ENCODE data around the gene TMCO2. TPM values are rescaled to one million over a fixed set of nuclear protein-coding genes. Genes with fewer than 3 reads are reported as not detected.

The TMCO2 gene
- total and polyA plus RNA-seq, 2 experiments from 2014 or later: 0.69 TPM; not detected in 1

DNA sequence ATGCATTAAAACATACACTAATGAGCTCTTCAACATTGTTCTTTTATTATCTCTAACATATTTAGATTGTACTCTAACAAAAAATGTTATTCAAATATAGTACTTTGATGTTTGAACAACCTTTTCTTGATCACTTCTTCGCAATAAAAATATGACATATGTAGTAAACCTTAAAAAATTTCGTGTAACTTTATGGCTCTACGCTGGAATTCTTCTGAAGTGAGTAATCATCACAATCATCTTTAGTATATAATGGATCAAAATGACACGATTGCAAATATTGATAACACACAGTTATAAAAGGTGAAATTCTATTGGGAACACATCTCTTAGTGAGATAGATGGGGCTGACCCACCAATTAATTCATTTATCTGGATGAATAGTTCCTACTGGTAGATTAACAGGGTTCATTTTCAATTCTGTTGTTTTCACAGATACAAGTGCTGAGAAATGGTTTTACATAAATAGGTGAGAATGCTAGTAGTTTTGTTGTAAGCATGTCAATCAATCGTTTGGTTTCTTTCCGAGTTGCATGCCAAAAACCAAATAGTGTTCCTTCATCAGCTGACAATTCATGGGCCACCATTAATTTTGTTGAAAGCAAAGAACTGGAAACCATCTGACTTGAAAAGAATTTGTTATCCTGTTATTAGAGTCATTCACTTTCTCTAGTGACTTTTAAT lies 8.8 kb downstream of the TMCO2 start:
- no peaks in the 10 kb centered on the region for H3K36me3 ChIP-seq (replicated peaks; ENCODE audit: insufficient read depth, low read depth)
- TF ChIP-seq EZH2 (IDR thresholded peaks at IDR 0.05; ENCODE audit: borderline replicate concordance): no peak
- TF ChIP-seq, protein P1, sequence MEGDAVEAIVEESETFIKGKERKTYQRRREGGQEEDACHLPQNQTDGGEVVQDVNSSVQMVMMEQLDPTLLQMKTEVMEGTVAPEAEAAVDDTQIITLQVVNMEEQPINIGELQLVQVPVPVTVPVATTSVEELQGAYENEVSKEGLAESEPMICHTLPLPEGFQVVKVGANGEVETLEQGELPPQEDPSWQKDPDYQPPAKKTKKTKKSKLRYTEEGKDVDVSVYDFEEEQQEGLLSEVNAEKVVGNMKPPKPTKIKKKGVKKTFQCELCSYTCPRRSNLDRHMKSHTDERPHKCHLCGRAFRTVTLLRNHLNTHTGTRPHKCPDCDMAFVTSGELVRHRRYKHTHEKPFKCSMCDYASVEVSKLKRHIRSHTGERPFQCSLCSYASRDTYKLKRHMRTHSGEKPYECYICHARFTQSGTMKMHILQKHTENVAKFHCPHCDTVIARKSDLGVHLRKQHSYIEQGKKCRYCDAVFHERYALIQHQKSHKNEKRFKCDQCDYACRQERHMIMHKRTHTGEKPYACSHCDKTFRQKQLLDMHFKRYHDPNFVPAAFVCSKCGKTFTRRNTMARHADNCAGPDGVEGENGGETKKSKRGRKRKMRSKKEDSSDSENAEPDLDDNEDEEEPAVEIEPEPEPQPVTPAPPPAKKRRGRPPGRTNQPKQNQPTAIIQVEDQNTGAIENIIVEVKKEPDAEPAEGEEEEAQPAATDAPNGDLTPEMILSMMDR (IDR thresholded peaks at IDR 0.05; ENCODE audit: poor library complexity): no peak
- no peak for TF ChIP-seq EZH2phosphoT487 (IDR thresholded peaks at IDR 0.05; ENCODE audit: low read depth, severe bottlenecking, unreplicated experiment)
- H3K9me3 ChIP-seq (ENCODE audit: low read depth): no peaks in the 10 kb centered on the region
- H3K4me3 ChIP-seq: peak overlapping the region; percentile 75
- no peaks in the 10 kb centered on the region for H4K20me1 ChIP-seq (ENCODE audit: insufficient read depth, poor library complexity, severe bottlenecking)
- 73% methylated on average over 6 of the region's 6 CpGs for WGBS (ENCODE audit: low lambda C conversion rate, missing lambda C conversion rate)
- H3K9me2 ChIP-seq (replicated peaks; ENCODE audit: insufficient read depth): no peaks in the 10 kb centered on the region
- peaks cover 7% of the 10 kb centered on the region for H3K4me1 ChIP-seq (ENCODE audit: insufficient read depth)
- peak overlapping the region; percentile 98 for H3K27ac ChIP-seq
- peaks cover 55% of the 10 kb centered on the region for H3K79me2 ChIP-seq
- no peaks in the 10 kb centered on the region for H3K27me3 ChIP-seq
- peak overlapping the region; percentile 88 for H2AFZ ChIP-seq
- DNase-seq (ENCODE audit: low spot score): no peak
- peak overlapping the region; percentile 85 for H3K4me2 ChIP-seq

DNA sequence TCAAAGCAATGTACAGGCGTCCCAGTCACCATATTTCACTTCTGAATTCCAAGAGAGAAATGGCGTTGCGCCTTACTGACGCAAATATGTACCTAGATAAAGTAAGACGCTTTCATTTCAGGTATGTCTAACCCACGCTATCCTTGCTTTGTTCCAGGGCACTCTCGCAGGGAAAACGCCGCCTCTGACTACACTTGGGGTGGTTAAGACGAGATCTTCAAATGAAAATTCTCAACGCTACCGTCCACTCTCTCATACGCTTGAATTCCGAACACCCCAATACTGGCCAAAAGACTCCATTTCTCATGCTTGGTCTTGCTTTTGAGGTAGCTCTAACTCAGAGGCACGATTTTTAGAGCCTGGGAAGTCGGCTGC lies 9.6 kb downstream of the TMCO2 start:
- no peaks in the 10 kb centered on the region for H3K36me3 ChIP-seq (replicated peaks; ENCODE audit: insufficient read depth, low read depth)
- no peaks in the 10 kb centered on the region for H4K20me1 ChIP-seq (ENCODE audit: insufficient read depth, poor library complexity, severe bottlenecking)
- DNase-seq (ENCODE audit: low spot score): peak; percentile 48
- peaks cover 7% of the 10 kb centered on the region for H3K4me1 ChIP-seq (ENCODE audit: insufficient read depth)
- peaks cover 59% of the 10 kb centered on the region for H3K79me2 ChIP-seq
- TF ChIP-seq, protein P1 (IDR thresholded peaks at IDR 0.05; ENCODE audit: poor library complexity): no peak
- no peak for TF ChIP-seq EZH2phosphoT487 (IDR thresholded peaks at IDR 0.05; ENCODE audit: low read depth, severe bottlenecking, unreplicated experiment)
- TF ChIP-seq EZH2 (IDR thresholded peaks at IDR 0.05; ENCODE audit: borderline replicate concordance): no peak
- no peaks in the 10 kb centered on the region for H3K9me2 ChIP-seq (replicated peaks; ENCODE audit: insufficient read depth)
- H3K27ac ChIP-seq: peak overlapping the region; percentile 98
- peak overlapping the region; percentile 88 for H2AFZ ChIP-seq
- H3K9me3 ChIP-seq (ENCODE audit: low read depth): no peaks in the 10 kb centered on the region
- peak overlapping the region; percentile 75 for H3K4me3 ChIP-seq
- H3K27me3 ChIP-seq: no peaks in the 10 kb centered on the region
- H3K4me2 ChIP-seq: peak overlapping the region; percentile 85
- under 1% methylated on average over 16 of the region's 16 CpGs for WGBS (ENCODE audit: low lambda C conversion rate, missing lambda C conversion rate)

DNA sequence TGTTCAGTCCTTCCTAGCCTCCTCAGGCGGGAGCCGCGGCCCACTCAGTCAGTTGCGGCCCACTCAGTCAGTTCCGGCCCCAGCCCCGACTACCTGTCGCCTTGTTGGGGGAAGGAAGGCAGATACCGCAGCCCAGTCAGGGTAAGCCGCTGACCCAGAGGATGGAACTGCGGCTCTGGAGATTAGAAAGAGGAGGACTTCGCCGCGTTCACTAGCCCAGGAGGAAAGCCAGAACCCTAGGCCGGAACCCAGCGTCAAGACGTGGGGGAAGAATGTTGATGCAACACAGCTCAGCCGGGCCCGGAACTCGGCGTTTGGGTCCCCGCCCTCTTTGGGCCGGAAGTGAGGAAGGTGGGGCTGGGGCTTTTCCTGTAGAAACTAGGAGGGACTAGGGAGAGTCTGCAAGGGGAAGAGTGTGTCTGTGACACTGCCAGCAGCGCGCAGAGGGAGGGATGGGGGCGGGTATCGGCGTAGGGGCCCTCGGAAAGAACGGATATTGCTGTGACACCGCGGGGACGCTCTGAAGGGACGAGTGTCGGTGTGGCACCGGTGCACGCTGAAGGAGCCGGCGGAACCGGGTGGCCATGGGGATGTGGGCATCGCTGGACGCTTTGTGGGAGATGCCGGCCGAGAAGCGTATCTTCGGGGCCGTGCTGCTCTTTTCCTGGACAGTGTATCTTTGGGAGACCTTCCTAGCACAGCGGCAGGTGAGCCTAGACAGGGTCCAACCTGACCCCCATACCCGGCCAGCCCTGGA lies 10.1 kb downstream of the TMCO2 start, which contains the start of gene ZMPSTE24:
Gene ZMPSTE24 (plus strand): TSS at position 549 of the 757 bp plus-strand sequence. CDS start 36 bp downstream, at position 585.
- Histone ChIP-seq H2AFZ (peak within 1 kb of the TSS; percentile 90), H3K4me2 (peak within 1 kb of the TSS; percentile 89), H3K4me3 (peak within 1 kb of the TSS; percentile 75), H3K4me1 (ENCODE audit: insufficient read depth) (peaks cover 7% of the 10 kb centered on the region), H3K27me3 (no peaks in the 10 kb centered on the region), H4K20me1 (ENCODE audit: insufficient read depth, poor library complexity, severe bottlenecking) (no peaks in the 10 kb centered on the region), H3K36me3 (replicated peaks; ENCODE audit: insufficient read depth, low read depth) (no peaks in the 10 kb centered on the region), H3K27ac (peak within 1 kb of the TSS; percentile 98), H3K9me2 (replicated peaks; ENCODE audit: insufficient read depth) (no peaks in the 10 kb centered on the region), H3K9me3 (ENCODE audit: low read depth) (no peaks in the 10 kb centered on the region), H3K79me2 (peaks cover 65% of the 10 kb centered on the region)
- TF ChIP-seq EZH2phosphoT487 (IDR thresholded peaks at IDR 0.05; ENCODE audit: low read depth, severe bottlenecking, unreplicated experiment) (no peak), EZH2 (IDR thresholded peaks at IDR 0.05; ENCODE audit: borderline replicate concordance) (no peak)
- TF ChIP-seq, protein P1 (IDR thresholded peaks at IDR 0.05; ENCODE audit: poor library complexity): no peak
- WGBS (ENCODE audit: low lambda C conversion rate, missing lambda C conversion rate): 2% methylated on average over 40 of the region's 48 CpGs
- DNase-seq (ENCODE audit: low spot score): peak; percentile 98

Measured in hepatocyte (in vitro differentiated cells).